ENCODE data around the gene CORO2A. TPM values are rescaled to one million over a fixed set of nuclear protein-coding genes. Genes with fewer than 3 reads are reported as not detected.

CORO2A gene
- total RNA-seq, 1 experiment from 2014 or later, result 15.8 TPM

DNA sequence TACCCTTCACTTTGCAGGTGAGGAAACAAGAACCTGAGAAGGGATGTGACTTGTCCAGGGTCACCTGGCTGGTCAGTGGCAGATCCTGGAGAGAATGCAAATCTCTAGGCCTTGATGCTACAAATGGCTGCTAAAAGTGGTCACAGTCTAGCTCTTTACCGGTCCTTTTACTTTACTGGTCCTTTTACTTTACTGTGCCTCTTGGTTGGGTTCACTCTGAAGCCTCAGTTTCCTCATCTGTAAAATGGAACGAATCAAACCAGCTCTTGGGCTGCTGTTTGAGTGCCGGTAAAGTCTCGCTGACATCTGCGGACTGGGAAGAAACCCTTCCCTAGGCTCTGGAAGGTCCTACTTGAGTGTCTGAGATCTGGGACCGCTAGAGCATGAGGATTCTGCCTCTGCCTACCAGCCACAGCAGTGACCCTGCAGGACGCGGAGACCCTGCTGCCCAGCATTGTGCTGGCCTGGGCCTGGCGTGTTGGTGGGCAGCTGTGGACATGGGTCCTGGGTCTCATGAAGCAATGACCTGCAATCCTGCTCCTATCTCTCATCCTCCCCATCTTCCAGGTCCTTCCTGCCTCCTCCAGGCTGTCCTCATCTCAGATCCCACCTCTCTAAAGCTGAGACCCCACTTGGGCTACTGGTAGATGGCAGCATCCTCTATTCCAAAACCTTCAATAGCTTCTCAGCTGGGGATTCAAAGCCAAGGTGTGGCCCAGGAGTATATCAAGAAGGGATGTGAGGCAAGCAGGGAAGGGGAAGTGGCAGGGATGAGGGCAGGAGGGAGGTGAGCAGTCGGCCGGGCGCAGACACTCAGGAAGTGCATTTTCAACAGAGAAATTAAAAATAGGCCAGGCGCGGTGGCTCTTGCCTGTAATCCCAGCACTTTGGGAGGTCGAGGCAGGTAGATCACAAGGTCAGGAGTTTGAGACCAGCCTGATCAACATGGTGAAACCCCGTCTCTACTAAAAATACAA is 13.3 kb downstream of the CORO2A start:
- no peaks in the 10 kb centered on the region for H3K9me3 ChIP-seq (ENCODE audit: control insufficient read depth, low read depth, low read length)
- peaks cover 0 to 1% (median 0%) of the 10 kb centered on the region in 3 experiments; a peak in 1 of 7 replicates for H3K36me3 Mint-ChIP-seq (ENCODE audit: insufficient read depth in 1 of 3, low read depth in 3 of 3)
- H2BK20ac ChIP-seq (ENCODE audit: low read depth, low read length, poor library complexity, severe bottlenecking), result no peak overlapping the region
- DNase-seq, result no peak
- no peak overlapping the region for H3K4me2 ChIP-seq (ENCODE audit: insufficient read depth, insufficient read length, low read length)
- no CpG with 5 or more reads among the region's 16 CpGs for WGBS (ENCODE audit: extremely low coverage, insufficient read length, low lambda C conversion rate)
- no peaks in the 10 kb centered on the region for H4K20me1 ChIP-seq (ENCODE audit: control insufficient read depth, insufficient read depth, insufficient read length)
- no peaks in the 10 kb centered on the region for H3K23me2 ChIP-seq (ENCODE audit: insufficient read length, low read depth, low read length, poor library complexity, severe bottlenecking)
- no peaks in the 10 kb centered on the region; the same call in 1 of the 2 replicates for H3K4me1 ChIP-seq (ENCODE audit: insufficient read depth, low read length)
- H3K27ac ChIP-seq (ENCODE audit: insufficient read length, low read depth, low read length), result no peak overlapping the region
- H3K9ac ChIP-seq (ENCODE audit: extremely low read depth, insufficient read length, low read length), result no peak overlapping the region
- no peak overlapping the region for H3K4ac ChIP-seq (ENCODE audit: low read depth, low read length)
- H2BK15ac ChIP-seq (ENCODE audit: low read depth, low read length), result no peak overlapping the region
- H3K79me1 ChIP-seq (ENCODE audit: insufficient read depth, low read depth, low read length, poor library complexity, severe bottlenecking), result no peaks in the 10 kb centered on the region
- H4K91ac ChIP-seq (ENCODE audit: insufficient read length, low read depth, low read length), result no peak overlapping the region
- no peaks in the 10 kb centered on the region for H3K9me3 Mint-ChIP-seq
- no peak overlapping the region for H3K14ac ChIP-seq (ENCODE audit: insufficient read depth, low read length)
- no peak overlapping the region for H2BK5ac ChIP-seq (ENCODE audit: insufficient read length, low read length)
- H2BK120ac ChIP-seq (ENCODE audit: low read depth, low read length, poor library complexity, severe bottlenecking), result no peak overlapping the region
- H2AK5ac ChIP-seq (ENCODE audit: insufficient read length, low read length), result no peak overlapping the region
- no peak overlapping the region for H3K23ac ChIP-seq (ENCODE audit: insufficient read length, low read depth, low read length)
- TF ChIP-seq, protein P1, sequence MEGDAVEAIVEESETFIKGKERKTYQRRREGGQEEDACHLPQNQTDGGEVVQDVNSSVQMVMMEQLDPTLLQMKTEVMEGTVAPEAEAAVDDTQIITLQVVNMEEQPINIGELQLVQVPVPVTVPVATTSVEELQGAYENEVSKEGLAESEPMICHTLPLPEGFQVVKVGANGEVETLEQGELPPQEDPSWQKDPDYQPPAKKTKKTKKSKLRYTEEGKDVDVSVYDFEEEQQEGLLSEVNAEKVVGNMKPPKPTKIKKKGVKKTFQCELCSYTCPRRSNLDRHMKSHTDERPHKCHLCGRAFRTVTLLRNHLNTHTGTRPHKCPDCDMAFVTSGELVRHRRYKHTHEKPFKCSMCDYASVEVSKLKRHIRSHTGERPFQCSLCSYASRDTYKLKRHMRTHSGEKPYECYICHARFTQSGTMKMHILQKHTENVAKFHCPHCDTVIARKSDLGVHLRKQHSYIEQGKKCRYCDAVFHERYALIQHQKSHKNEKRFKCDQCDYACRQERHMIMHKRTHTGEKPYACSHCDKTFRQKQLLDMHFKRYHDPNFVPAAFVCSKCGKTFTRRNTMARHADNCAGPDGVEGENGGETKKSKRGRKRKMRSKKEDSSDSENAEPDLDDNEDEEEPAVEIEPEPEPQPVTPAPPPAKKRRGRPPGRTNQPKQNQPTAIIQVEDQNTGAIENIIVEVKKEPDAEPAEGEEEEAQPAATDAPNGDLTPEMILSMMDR (conservative IDR thresholded peaks at IDR 0.05), result no peak
- no peak overlapping the region for H4K5ac ChIP-seq (ENCODE audit: insufficient read length, low read depth, low read length)
- H3K27ac Mint-ChIP-seq, result no peak overlapping the region; a peak in 1 of 7 replicates
- no peak overlapping the region for H3K4me3 Mint-ChIP-seq
- H4K8ac ChIP-seq (replicated peaks; ENCODE audit: insufficient read length, low read depth, low read length), result no peak overlapping the region
- H3K27me3 ChIP-seq (ENCODE audit: insufficient read depth, low read length), result no peaks in the 10 kb centered on the region
- H2AFZ ChIP-seq (ENCODE audit: low read length), result no peak overlapping the region
- no peaks in the 10 kb centered on the region for H3K27me3 Mint-ChIP-seq (ENCODE audit: low read depth)
- H3T11ph ChIP-seq (ENCODE audit: low read length), result no peak overlapping the region
- H2BK12ac ChIP-seq (ENCODE audit: insufficient read length, low read depth, low read length), result no peak overlapping the region
- H3K4me1 Mint-ChIP-seq, result peaks cover 27% of the 10 kb centered on the region in 2 experiments
- peaks cover 6% of the 10 kb centered on the region; the same call in 1 of the 2 replicates for H3K79me2 ChIP-seq (ENCODE audit: insufficient read depth, low read length)
- no peak overlapping the region for H3K18ac ChIP-seq (ENCODE audit: insufficient read length, low read depth, low read length)
- H3K56ac ChIP-seq (ENCODE audit: insufficient read length, low read depth, low read length), result no peak overlapping the region
